HG03439 (cell line): ENCODE measurements around the gene PALM3.

Experiments used
- ATAC-seq: cut with Tn5 transposase; IDR thresholded peaks from one replicate; pipeline ENCODE4 v1.9.1; 2021; ENCODE audit warnings: mild to moderate bottlenecking, moderate library complexity; ENCODE audit not compliant: unreplicated experiment

The PALM3 gene

GRCh38 chr19:14004619-14005348, 57.1 kb downstream of the PALM3 start:
- ATAC-seq: no peak
